ENCODE data around the gene GPR55.
A peak's percentile ranks its signal among the peaks of the same experiment; 100 is the strongest.

GPR55 gene

GRCh38 chr2:230865766-230866755 is 59.0 kb downstream of the GPR55 start:
- DNase-seq, result peak; percentile 38

GRCh38 chr2:230865307-230865765 is 59.7 kb downstream of the GPR55 start:
- no peak for DNase-seq

- DNase-seq, result peak; percentile 84
Observed at GRCh38 chr2:230864605-230865306, 60.3 kb downstream of the GPR55 start, which contains the start of gene ITM2C. Gene ITM2C, plus strand, starts transcription at chr2:230864942. Its CDS starts 84 bp downstream, at chr2:230865026.

GRCh38 chr2:230864122-230864604 is 60.9 kb downstream of the GPR55 start:
- no peak for DNase-seq

- DNase-seq, result no peak
Observed at GRCh38 chr2:230863442-230864121, 61.5 kb downstream of the GPR55 start.

GRCh38 chr2:230863031-230863430 is 62.0 kb downstream of the GPR55 start:
- DNase-seq, result no peak

- DNase-seq, result no peak
Observed at GRCh38 chr2:230862292-230862691, 62.8 kb downstream of the GPR55 start.

GRCh38 chr2:230861552-230862255 is 63.3 kb downstream of the GPR55 start:
- DNase-seq, result no peak

Measured in stimulated activated CD4-positive, alpha-beta T cell treated with anti-CD3 and anti-CD28 coated beads, Interleukin-15, amount 100 ng/mL, for 24 hours (primary cell).